ENCODE measurements around the gene BCL7A.

GRCh38 chr12:122005252-122005776 lies 16.4 kb upstream of the BCL7A start:
- TF ChIP-seq CTCF (IDR thresholded peaks at IDR 0.05) (no peak), POLR2AphosphoS5 (IDR thresholded peaks at IDR 0.05) (no peak)

Data from transverse colon (tissue), 4 donors.